ENCODE data around the gene TERT.

Gene TERT

GRCh38 chr5:1212881-1213280 lies 82.0 kb downstream of the TERT start:
- WGBS (ENCODE audit: insufficient coverage) = 95% methylated on average over 4 of the region's 18 CpGs
- H3K27me3 ChIP-seq (replicated peaks in 2 of 5; ENCODE audit: control insufficient read depth in 4 of 5, insufficient read depth in 5 of 5, low read length in 4 of 5) = peaks cover 0 to 16% (median 0%) of the 10 kb centered on the region in 5 experiments

GRCh38 chr5:1212271-1212670 lies 82.6 kb downstream of the TERT start:
- Histone ChIP-seq H3K27ac (ENCODE audit: insufficient read depth in 1 of 2, low read depth in 1 of 2, low read length in 2 of 2, poor library complexity in 1 of 2, severe bottlenecking in 2 of 2) (no peak overlapping the region), H3K4me3 (ENCODE audit: control insufficient read depth in 1 of 7, extremely low read depth in 1 of 7, insufficient read depth in 4 of 7, low read depth in 2 of 7, low read length in 6 of 7) (no peak overlapping the region), H3K9me3 (ENCODE audit: control extremely low read depth in 1 of 5, control insufficient read depth in 4 of 5, insufficient read depth in 2 of 5, low read depth in 1 of 5, low read length in 4 of 5) (peaks cover 0 to 17% (median 0%) of the 10 kb centered on the region in 5 experiments), H3K27me3 (replicated peaks in 2 of 5; ENCODE audit: control insufficient read depth in 4 of 5, insufficient read depth in 5 of 5, low read length in 4 of 5) (peaks cover 0 to 16% (median 2%) of the 10 kb centered on the region in 5 experiments), H3K36me3 (ENCODE audit: control insufficient read depth in 4 of 4, insufficient read depth in 4 of 4, low read length in 3 of 4) (no peaks in the 10 kb centered on the region), H3K4me1 (ENCODE audit: control extremely low read depth in 1 of 4, control insufficient read depth in 4 of 4, insufficient read depth in 4 of 4, low read length in 3 of 4) (no peaks in the 10 kb centered on the region)
- no peak for DNase-seq
- 93% methylated on average over 19 of the region's 20 CpGs for WGBS (ENCODE audit: insufficient coverage)
- CTCF ChIA-PET = no interaction called here
- POLR2A ChIA-PET = no interaction called here

More at GRCh38 chr5:1212881-1213280, 82.0 kb downstream of the TERT start:
- no peak overlapping the region for H3K4me3 ChIP-seq (ENCODE audit: control insufficient read depth in 1 of 7, extremely low read depth in 1 of 7, insufficient read depth in 4 of 7, low read depth in 2 of 7, low read length in 6 of 7)
- DNase-seq = no peak
- CTCF ChIA-PET = no interaction called here
- POLR2A ChIA-PET = no interaction called here
- no peak overlapping the region for H3K27ac ChIP-seq (ENCODE audit: insufficient read depth in 1 of 2, low read depth in 1 of 2, low read length in 2 of 2, poor library complexity in 1 of 2, severe bottlenecking in 2 of 2)
- H3K4me1 ChIP-seq (ENCODE audit: control extremely low read depth in 1 of 4, control insufficient read depth in 4 of 4, insufficient read depth in 4 of 4, low read length in 3 of 4) = no peaks in the 10 kb centered on the region
- H3K36me3 ChIP-seq (ENCODE audit: control insufficient read depth in 4 of 4, insufficient read depth in 4 of 4, low read length in 3 of 4) = no peaks in the 10 kb centered on the region
- peaks cover 0 to 17% (median 0%) of the 10 kb centered on the region in 5 experiments for H3K9me3 ChIP-seq (ENCODE audit: control extremely low read depth in 1 of 5, control insufficient read depth in 4 of 5, insufficient read depth in 2 of 5, low read depth in 1 of 5, low read length in 4 of 5)

DNA sequence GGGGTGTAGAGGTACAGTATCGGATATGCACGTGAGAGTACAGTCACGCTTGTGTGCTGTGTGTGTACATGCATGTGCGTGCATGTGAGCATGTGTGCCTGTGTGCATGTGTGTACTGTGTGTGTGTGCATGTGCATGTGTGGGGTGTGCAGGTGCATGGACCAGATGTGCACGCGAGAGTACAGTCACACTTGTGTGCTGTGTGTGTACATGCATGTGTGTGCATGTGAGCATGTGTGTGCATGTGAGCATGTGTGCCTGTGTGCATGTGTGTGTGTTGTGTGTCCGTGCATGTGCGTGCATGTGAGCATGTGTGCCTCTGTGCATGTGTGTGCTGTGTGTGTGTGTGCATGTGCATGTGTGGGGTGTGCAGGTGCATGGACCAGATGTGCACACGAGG lies 83.2 kb downstream of the TERT start:
- ChIA-PET CTCF (no interaction called here), POLR2A (no interaction called here)
- Histone ChIP-seq H3K4me3 (ENCODE audit: control insufficient read depth in 1 of 7, extremely low read depth in 1 of 7, insufficient read depth in 4 of 7, low read depth in 2 of 7, low read length in 6 of 7) (no peak overlapping the region), H3K36me3 (ENCODE audit: control insufficient read depth in 4 of 4, insufficient read depth in 4 of 4, low read length in 3 of 4) (no peaks in the 10 kb centered on the region), H3K9me3 (ENCODE audit: control extremely low read depth in 1 of 5, control insufficient read depth in 4 of 5, insufficient read depth in 2 of 5, low read depth in 1 of 5, low read length in 4 of 5) (peaks cover 0 to 17% (median 0%) of the 10 kb centered on the region in 5 experiments), H3K27ac (ENCODE audit: insufficient read depth in 1 of 2, low read depth in 1 of 2, low read length in 2 of 2, poor library complexity in 1 of 2, severe bottlenecking in 2 of 2) (no peak overlapping the region), H3K27me3 (replicated peaks in 2 of 5; ENCODE audit: control insufficient read depth in 4 of 5, insufficient read depth in 5 of 5, low read length in 4 of 5) (peaks cover 0 to 16% (median 3%) of the 10 kb centered on the region in 5 experiments), H3K4me1 (ENCODE audit: control extremely low read depth in 1 of 4, control insufficient read depth in 4 of 4, insufficient read depth in 4 of 4, low read length in 3 of 4) (no peaks in the 10 kb centered on the region)
- no peak for DNase-seq
- 97% methylated on average over 7 of the region's 9 CpGs for WGBS (ENCODE audit: insufficient coverage)

DNA sequence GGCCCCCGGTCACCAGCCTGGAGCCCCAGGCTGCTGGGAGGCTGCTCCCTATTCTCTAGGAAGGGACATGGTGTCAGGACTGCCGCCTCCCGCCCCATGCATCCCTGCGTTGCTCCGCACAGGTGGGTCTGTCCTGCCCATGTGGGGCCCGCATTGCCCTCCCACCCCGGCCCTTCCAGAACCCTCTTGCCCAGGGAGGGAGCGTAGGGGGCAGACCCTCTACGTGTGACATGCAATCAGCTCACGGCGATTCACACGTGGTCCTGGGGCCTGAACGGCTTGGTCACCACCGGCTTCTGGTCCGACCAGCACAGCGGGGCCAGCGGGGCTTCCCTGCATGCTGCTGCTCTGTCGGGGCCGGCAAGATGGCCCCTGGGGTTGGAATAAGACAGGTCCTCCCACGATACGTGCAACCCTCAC lies 84.0 kb downstream of the TERT start:
- CTCF ChIA-PET = interaction anchor here (1.0 kb wide), 1 partner anchor 38 kb away, joined by 3 read pairs; no protein-coding TSS in a partner anchor

DNA sequence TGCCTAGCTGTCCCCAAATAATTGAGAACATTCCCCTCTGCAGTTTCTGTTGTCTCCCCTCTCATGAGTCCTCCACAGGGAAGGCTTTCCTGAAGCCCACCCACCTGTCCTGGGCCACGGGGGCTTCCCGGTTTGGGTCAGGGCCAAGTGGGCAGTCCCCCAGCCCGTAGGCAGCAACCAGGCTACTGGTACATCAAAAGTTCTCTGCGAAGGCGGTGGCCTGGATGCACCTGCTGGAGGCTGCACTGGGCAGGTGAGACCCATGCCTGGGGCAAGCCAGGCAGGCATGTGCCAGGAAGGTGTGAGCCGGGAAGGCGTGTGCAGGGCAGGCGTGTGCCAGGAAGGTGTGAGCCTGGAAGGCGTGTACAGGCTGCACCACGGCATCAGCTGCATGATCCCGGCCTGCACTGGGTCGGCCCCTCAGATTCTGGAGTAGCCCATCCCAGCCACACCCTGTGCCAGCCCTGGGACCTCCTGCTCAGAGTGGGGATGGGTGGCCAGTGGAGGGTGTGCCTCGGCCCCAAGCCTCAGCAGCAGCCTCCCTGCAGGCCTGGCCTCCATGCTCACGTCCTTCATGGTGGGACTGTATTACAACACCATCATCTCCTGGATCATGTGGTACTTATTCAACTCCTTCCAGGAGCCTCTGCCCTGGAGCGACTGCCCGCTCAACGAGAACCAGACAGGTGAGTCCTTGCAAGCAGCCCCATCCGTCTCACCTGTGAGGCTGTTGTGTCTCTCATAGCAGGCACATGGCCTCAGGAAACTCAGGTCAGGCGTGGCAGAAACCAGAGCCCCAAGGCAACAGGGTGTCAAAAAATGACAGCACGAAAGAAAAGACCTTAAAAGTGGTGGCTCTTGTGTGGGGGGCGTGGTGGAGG lies 84.7 kb downstream of the TERT start:
- Histone ChIP-seq H3K36me3 (ENCODE audit: control insufficient read depth in 4 of 4, insufficient read depth in 4 of 4, low read length in 3 of 4) (no peaks in the 10 kb centered on the region), H3K27me3 (replicated peaks in 2 of 5; ENCODE audit: control insufficient read depth in 4 of 5, insufficient read depth in 5 of 5, low read length in 4 of 5) (peaks cover 0 to 20% (median 3%) of the 10 kb centered on the region in 5 experiments), H3K27ac (ENCODE audit: insufficient read depth in 1 of 2, low read depth in 1 of 2, low read length in 2 of 2, poor library complexity in 1 of 2, severe bottlenecking in 2 of 2) (no peak overlapping the region), H3K4me1 (ENCODE audit: control extremely low read depth in 1 of 4, control insufficient read depth in 4 of 4, insufficient read depth in 4 of 4, low read length in 3 of 4) (no peaks in the 10 kb centered on the region), H3K4me3 (ENCODE audit: control insufficient read depth in 1 of 7, extremely low read depth in 1 of 7, insufficient read depth in 4 of 7, low read depth in 2 of 7, low read length in 6 of 7) (no peak overlapping the region), H3K9me3 (ENCODE audit: control extremely low read depth in 1 of 5, control insufficient read depth in 4 of 5, insufficient read depth in 2 of 5, low read depth in 1 of 5, low read length in 4 of 5) (peaks cover 0 to 6% (median 0%) of the 10 kb centered on the region in 5 experiments)
- POLR2A ChIA-PET = no interaction called here
- no peak for DNase-seq
- CTCF ChIA-PET = interaction anchor here (1.0 kb wide), 1 partner anchor 37 kb away, joined by 3 read pairs; no protein-coding TSS in a partner anchor
- WGBS (ENCODE audit: insufficient coverage) = 91% methylated on average over 18 of the region's 21 CpGs

More for the DNA sequence above, 84.0 kb downstream of the TERT start:
- H3K27me3 ChIP-seq (replicated peaks in 2 of 5; ENCODE audit: control insufficient read depth in 4 of 5, insufficient read depth in 5 of 5, low read length in 4 of 5) = peaks cover 0 to 19% (median 3%) of the 10 kb centered on the region in 5 experiments
- no peaks in the 10 kb centered on the region for H3K36me3 ChIP-seq (ENCODE audit: control insufficient read depth in 4 of 4, insufficient read depth in 4 of 4, low read length in 3 of 4)
- POLR2A ChIA-PET = no interaction called here
- 82% methylated on average over 21 of the region's 21 CpGs for WGBS (ENCODE audit: insufficient coverage)
- no peak for DNase-seq
- peaks cover 0 to 13% (median 0%) of the 10 kb centered on the region in 5 experiments for H3K9me3 ChIP-seq (ENCODE audit: control extremely low read depth in 1 of 5, control insufficient read depth in 4 of 5, insufficient read depth in 2 of 5, low read depth in 1 of 5, low read length in 4 of 5)
- no peak overlapping the region for H3K27ac ChIP-seq (ENCODE audit: insufficient read depth in 1 of 2, low read depth in 1 of 2, low read length in 2 of 2, poor library complexity in 1 of 2, severe bottlenecking in 2 of 2)
- no peak overlapping the region for H3K4me3 ChIP-seq (ENCODE audit: control insufficient read depth in 1 of 7, extremely low read depth in 1 of 7, insufficient read depth in 4 of 7, low read depth in 2 of 7, low read length in 6 of 7)
- H3K4me1 ChIP-seq (ENCODE audit: control extremely low read depth in 1 of 4, control insufficient read depth in 4 of 4, insufficient read depth in 4 of 4, low read length in 3 of 4) = no peaks in the 10 kb centered on the region

- CTCF ChIA-PET = no interaction called here
- POLR2A ChIA-PET = no interaction called here
- Histone ChIP-seq H3K36me3 (ENCODE audit: control insufficient read depth in 4 of 4, insufficient read depth in 4 of 4, low read length in 3 of 4) (no peaks in the 10 kb centered on the region), H3K4me1 (ENCODE audit: control extremely low read depth in 1 of 4, control insufficient read depth in 4 of 4, insufficient read depth in 4 of 4, low read length in 3 of 4) (peaks cover 0 to 2% (median 0%) of the 10 kb centered on the region in 4 experiments), H3K27ac (ENCODE audit: insufficient read depth in 1 of 2, low read depth in 1 of 2, low read length in 2 of 2, poor library complexity in 1 of 2, severe bottlenecking in 2 of 2) (no peak overlapping the region), H3K9me3 (ENCODE audit: control extremely low read depth in 1 of 5, control insufficient read depth in 4 of 5, insufficient read depth in 2 of 5, low read depth in 1 of 5, low read length in 4 of 5) (peaks cover 0 to 6% (median 0%) of the 10 kb centered on the region in 5 experiments), H3K4me3 (ENCODE audit: control insufficient read depth in 1 of 7, extremely low read depth in 1 of 7, insufficient read depth in 4 of 7, low read depth in 2 of 7, low read length in 6 of 7) (no peak overlapping the region), H3K27me3 (replicated peaks in 2 of 5; ENCODE audit: control insufficient read depth in 4 of 5, insufficient read depth in 5 of 5, low read length in 4 of 5) (peaks cover 0 to 25% (median 3%) of the 10 kb centered on the region in 5 experiments)
- WGBS (ENCODE audit: insufficient coverage) = 63% methylated on average over 2 of the region's 2 CpGs
- no peak for DNase-seq
Observed at GRCh38 chr5:1209489-1209852, 85.4 kb downstream of the TERT start.
